ENCODE data around the gene EMILIN3.

- TF ChIP-seq POLR2A (IDR thresholded peaks at IDR 0.05) = no peak
- no peak for TF ChIP-seq CTCF (IDR thresholded peaks at IDR 0.05)
- TF ChIP-seq EP300 (IDR thresholded peaks at IDR 0.05) = no peak
Observed at GRCh38 chr20:41349943-41350342, 16.7 kb downstream of the EMILIN3 start.
